ENCODE data around the gene MDM2.
"Not testable (repeated sequence)": the region's sequence is repeated elsewhere in the genome, so short reads cannot be mapped to it uniquely, and the experiment has no call there.

DNA sequence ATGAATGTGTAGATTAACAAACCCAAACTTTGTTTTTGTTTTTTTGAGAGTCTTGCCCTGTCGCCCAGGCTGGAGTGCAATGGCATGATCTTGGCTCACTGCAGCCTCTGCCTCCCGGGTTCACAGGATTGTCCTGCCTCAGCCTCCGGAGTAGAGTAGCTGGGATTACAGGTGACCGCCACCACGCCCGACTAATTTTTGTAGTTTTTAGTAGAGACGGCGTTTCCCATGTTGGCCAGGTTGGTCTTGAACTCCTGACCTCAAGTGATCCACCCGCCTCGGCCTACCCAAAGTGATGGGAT, 752 bp upstream of the MDM2 start:
- TF ChIP-seq CTCF, EP300, POLR2A (IDR thresholded peaks at IDR 0.05): not testable (repeated sequence)

Measured in tibial nerve (tissue), 4 donors.